Heart left ventricle (tissue), 16 donors: ENCODE measurements around the gene GPC2. TPM values are rescaled to one million over a fixed set of nuclear protein-coding genes. Genes with fewer than 3 reads are reported as not detected.

Experiments
- ATAC-seq, 4 donors: fragments of 200-7000 bp; cut with Tn5 transposase; one replicate each; pipeline ENCODE4 v1.9.1; 2020 to 2022; ENCODE audit warnings: moderate library complexity in 4 of 4, mild to moderate bottlenecking in 3 of 4, moderate number of reproducible peaks in 1 of 4
- DNase-seq, 5 donors: peaks; one replicate each; pipeline ENCODE4 v3.0.0-alpha.2; 2020
- H3K27ac ChIP-seq, 12 donors: fragments of 200-600 bp; sonication (generic) in 4 of 12; one replicate each; pipeline versions ENCODE4 v1.5.0 to v1.8.0; 2016 to 2022; ENCODE audit warnings: mild to moderate bottlenecking in 2 of 12
- H3K27me3 ChIP-seq, 9 donors: fragments of 200-600 bp; sonication (generic) in 2 of 9; one replicate each; pipeline versions ENCODE4 v1.5.1 to v1.8.0; 2016 to 2022; ENCODE audit warnings: mild to moderate bottlenecking in 3 of 9
- H3K36me3 ChIP-seq, 9 donors: fragments of 200-600 bp; sonication (generic) in 2 of 9; one replicate each; pipeline versions ENCODE4 v1.5.0 to v1.8.0; 2018 to 2022; ENCODE audit warnings: mild to moderate bottlenecking in 2 of 9
- H3K4me1 ChIP-seq, 12 donors: fragments of 200-600 bp; sonication (generic) in 4 of 12; one replicate each; pipeline versions ENCODE4 v1.5.0 to v1.8.0; 2016 to 2022; ENCODE audit warnings: mild to moderate bottlenecking in 3 of 12
- H3K4me3 ChIP-seq, 12 donors: fragments of 200-600 bp; sonication (generic) in 4 of 12; one replicate each; pipeline versions ENCODE4 v1.5.0 to v1.8.0; 2017 to 2022; ENCODE audit warnings: mild to moderate bottlenecking in 9 of 12, moderate library complexity in 4 of 12
- H3K9me3 ChIP-seq, 12 donors: fragments of 200-600 bp; sonication (generic) in 4 of 12; one replicate each; pipeline versions ENCODE4 v1.5.0 to v1.8.0; 2016 to 2022; ENCODE audit warnings: mild to moderate bottlenecking in 1 of 12
- CTCF ChIP-seq, 12 donors: fragments of 200-600 bp; sonication (generic) in 4 of 12; IDR thresholded peaks; one replicate each; pipeline versions ENCODE4 v1.5.0 to v1.8.0; 2018 to 2022; ENCODE audit warnings: antibody characterized with exemption in 12 of 12, mild to moderate bottlenecking in 5 of 12
- POLR2A ChIP-seq, 2 donors: fragments of 450-650 bp; IDR thresholded peaks; one replicate each; pipeline ENCODE4 v1.6.1; 2017; ENCODE audit warnings: antibody characterized with exemption in 2 of 2, mild to moderate bottlenecking in 2 of 2, moderate library complexity in 2 of 2
- WGBS, 4 donors: extraction: QIAGEN DNeasy Blood & Tissue Kit in 2 of 4; methylation state at CpG; one replicate each; pipeline versions ENCODE4 v1.1.5 to v1.1.7; 2013 to 2018; 5-methylcytosine and 5-hydroxymethylcytosine counted together
- intact Hi-C, 10 donors: fragments of 100-400 bp; cut with DNase I; formaldehyde crosslinking; loops; one replicate each; pipeline versions ENCODE4 v1.11.1 to v1.14.2; 2022
- polyA plus RNA-seq, 2 donors: library from polyadenylated mRNA; stranded (reverse); fragments of 200-250 nt; gene quantifications; one replicate each; pipeline ENCODE4 v1.2.3, GENCODE V29; 2013
- total RNA-seq, 9 donors: library from RNA; depleted of rRNA in 2 of 9; stranded (reverse); fragments of >200 nt in 2 of 9; fragmentation: NEBNext Ultra II Directional in 3 of 9; extraction: Animal tissue kit (Norgen Biotek cat#: 25700) in 3 of 9; gene quantifications; one replicate each; pipeline versions ENCODE4 v1.1.0 to v1.2.4, GENCODE V29; 2016 to 2023
- donor health status: ischemic (EF 13 %, LVEDD 7.1; RV severe dilation, severe dysfunction).
- donor health status: healthy with polysubstance abuse.
- donor health status: DM: no; HTN: yes; CAD: no.
- donor health status: DM: no; HTN: no; CAD: no.
- donor health status: ischemic (EF 25% LVEDD 6.9; RV normal size, moderate dysfunction).
- donor health status: ischemic (EF 25% LVEDD 5.7; RV mildly dilated, moderate dysfunction).
- donor health status: healthy.
- donor health status: DM: yes; HTN: yes; CAD: no.
- donor health status: ischemic (EF 35%, LVEDD 5.7; RV mildly dilated, moderate dysfunction).
- donor health status: nonischemic (EF 11% LVEDD 7.7; RV severe dilation, severe dysfunction).
- donor health status: DM: yes; HTN: yes; CAD: no.
- donor health status: PGD.
- donor health status: ischemic (EF 29% LVEDD 5.4; RV normal size, mild dysfunction).
- donor health status: nonischemic (EF 23%, LVEDD 6.1; RV moderate dilation, normal function).

GPC2 gene
- total and polyA plus RNA-seq, 11 donors = 0.27 to 1.1 (median 0.50) TPM; not detected in 2

DNA sequence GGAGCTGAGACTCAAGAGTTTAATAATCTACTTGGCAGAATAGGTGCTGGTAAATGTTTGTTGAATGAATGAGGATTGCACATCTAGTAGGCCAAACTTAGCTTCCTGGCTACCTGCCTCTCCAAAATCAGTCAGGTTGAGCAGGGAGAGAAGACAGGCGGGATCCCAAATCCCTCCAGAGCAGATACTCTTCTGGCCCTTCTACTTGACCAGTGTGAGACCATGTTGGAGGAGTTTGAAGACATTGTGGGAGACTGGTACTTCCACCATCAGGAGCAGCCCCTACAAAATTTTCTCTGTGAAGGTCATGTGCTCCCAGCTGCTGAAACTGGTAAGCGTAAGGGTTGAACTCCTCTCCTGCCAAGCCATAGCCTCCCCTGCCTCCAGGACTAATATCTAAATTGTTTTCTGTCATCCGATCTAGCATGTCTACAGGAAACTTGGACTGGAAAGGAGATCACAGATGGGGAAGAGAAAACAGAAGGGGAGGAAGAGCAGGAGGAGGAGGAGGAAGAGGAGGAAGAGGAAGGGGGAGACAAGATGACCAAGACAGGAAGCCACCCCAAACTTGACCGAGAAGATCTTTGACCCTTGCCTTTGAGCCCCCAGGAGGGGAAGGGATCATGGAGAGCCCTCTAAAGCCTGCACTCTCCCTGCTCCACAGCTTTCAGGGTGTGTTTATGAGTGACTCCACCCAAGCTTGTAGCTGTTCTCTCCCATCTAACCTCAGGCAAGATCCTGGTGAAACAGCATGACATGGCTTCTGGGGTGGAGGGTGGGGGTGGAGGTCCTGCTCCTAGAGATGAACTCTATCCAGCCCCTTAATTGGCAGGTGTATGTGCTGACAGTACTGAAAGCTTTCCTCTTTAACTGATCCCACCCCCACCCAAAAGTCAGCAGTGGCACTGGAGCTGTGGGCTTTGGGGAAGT is 52.6 kb downstream of the GPC2 start:
- no peaks in the 10 kb centered on the region for H3K27me3 ChIP-seq
- H3K4me3 ChIP-seq = no peak overlapping the region
- ATAC-seq = no peak
- peaks cover 0 to 4% (median 0%) of the 10 kb centered on the region in 9 donors for H3K36me3 ChIP-seq
- DNase-seq = peak in 2 of 5 donors; percentile 5 to 12
- peaks cover 0 to 45% (median 27%) of the 10 kb centered on the region in 12 donors for H3K4me1 ChIP-seq
- H3K9me3 ChIP-seq = no peaks in the 10 kb centered on the region
- H3K27ac ChIP-seq = peak overlapping the region in 1 of 12 donors; percentile 27
- TF ChIP-seq CTCF (IDR thresholded peaks at IDR 0.05) (no peak), POLR2A (IDR thresholded peaks at IDR 0.05) (no peak)
- intact Hi-C loops = loop anchor here in 8 of 10 donors (5.0 kb wide), 5 partner anchors 32 to 212 kb away; partner anchors contain the start of genes AZGP1 (in 1 of the 8) and COPS6 (in 1 of the 8)
- 66 to 75% (median 72%) methylated on average over 4 of the region's 4 CpGs for WGBS, 4 donors

DNA sequence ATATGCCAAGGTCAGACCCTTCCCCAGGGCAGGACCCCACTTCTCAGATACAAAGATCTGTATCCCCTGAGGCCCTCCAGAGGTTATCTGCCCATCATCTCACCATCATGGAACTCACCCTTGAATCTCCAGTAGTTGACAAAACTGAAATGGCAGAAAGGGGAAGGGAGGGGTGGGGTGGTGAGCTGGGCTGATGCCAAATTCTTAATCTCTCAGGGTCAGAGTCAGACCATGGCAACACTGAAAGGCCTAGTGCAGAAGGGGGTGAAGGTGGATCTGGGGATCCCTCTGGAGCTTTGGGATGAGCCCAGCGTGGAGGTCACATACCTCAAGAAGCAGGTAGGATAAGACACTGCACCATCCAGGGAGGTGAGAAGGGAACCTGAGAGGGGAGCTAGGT is 54.6 kb downstream of the GPC2 start:
- Histone ChIP-seq H3K27ac (no peak overlapping the region), H3K27me3 (no peaks in the 10 kb centered on the region), H3K36me3 (peaks cover 0 to 4% (median 0%) of the 10 kb centered on the region in 9 donors), H3K4me3 (no peak overlapping the region), H3K4me1 (peaks cover 0 to 42% (median 27%) of the 10 kb centered on the region in 12 donors), H3K9me3 (no peaks in the 10 kb centered on the region)
- 88 to 100% (median 93%) methylated on average over 1 of the region's 1 CpG for WGBS, 4 donors
- TF ChIP-seq POLR2A (IDR thresholded peaks at IDR 0.05) (no peak), CTCF (IDR thresholded peaks at IDR 0.05) (no peak)
- intact Hi-C loops = no loop called here
- DNase-seq (peak in 1 of 5 donors; percentile 16), ATAC-seq (no peak)

DNA sequence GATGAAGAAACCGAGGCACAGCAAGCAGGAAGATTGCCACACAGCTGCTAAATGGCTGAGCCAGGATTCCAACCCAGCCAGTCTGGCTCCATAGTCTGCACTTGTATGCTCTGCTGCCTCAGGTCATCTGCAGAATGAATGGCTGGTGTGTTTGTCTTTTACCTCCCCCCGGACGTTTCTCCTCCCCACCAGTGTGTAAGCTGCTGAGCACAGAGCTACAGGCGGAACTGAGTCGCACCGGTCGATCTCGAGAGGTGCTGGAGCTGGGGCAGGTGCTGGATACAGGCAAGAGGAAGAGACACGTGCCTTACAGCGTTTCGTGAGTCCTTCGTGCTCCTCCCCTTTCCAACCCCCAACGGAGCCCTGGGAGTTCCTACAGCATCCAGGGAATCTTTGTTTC is 55.1 kb downstream of the GPC2 start:
- DNase-seq = peak in 1 of 5 donors; percentile 13
- no peak overlapping the region for H3K4me3 ChIP-seq
- no peaks in the 10 kb centered on the region for H3K27me3 ChIP-seq
- intact Hi-C loops = no loop called here
- no peak for ATAC-seq
- H3K27ac ChIP-seq = no peak overlapping the region
- peaks cover 0 to 42% (median 26%) of the 10 kb centered on the region in 12 donors for H3K4me1 ChIP-seq
- H3K9me3 ChIP-seq = no peaks in the 10 kb centered on the region
- TF ChIP-seq POLR2A (IDR thresholded peaks at IDR 0.05) = no peak
- peaks cover 0 to 4% (median 0%) of the 10 kb centered on the region in 9 donors for H3K36me3 ChIP-seq
- 74 to 78% (median 75%) methylated on average over 13 of the region's 13 CpGs for WGBS, 4 donors

DNA sequence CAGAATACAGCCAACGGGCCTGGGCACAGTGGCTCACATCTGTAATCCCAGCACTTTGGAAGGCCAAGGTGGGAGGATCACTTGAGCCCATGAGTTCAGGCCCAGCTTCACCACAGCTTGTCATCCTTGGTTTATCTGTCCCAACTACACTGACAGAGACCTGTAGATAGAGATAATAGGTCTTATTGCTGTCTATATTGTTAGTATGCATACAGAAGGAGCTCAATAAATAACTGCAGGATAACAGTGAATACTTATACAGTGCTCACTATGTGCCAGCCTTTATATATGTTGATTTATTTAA is 56.5 kb downstream of the GPC2 start:
- H3K9me3 ChIP-seq = no peaks in the 10 kb centered on the region
- peak overlapping the region in 6 of 12 donors; percentile 85 to 98 (median 88) for H3K27ac ChIP-seq
- DNase-seq (no peak), ATAC-seq (no peak)
- TF ChIP-seq CTCF (IDR thresholded peaks at IDR 0.05) (no peak), POLR2A (IDR thresholded peaks at IDR 0.05) (no peak)
- 27 to 36% (median 32%) methylated on average over 1 of the region's 1 CpG for WGBS, 4 donors
- peaks cover 0 to 35% (median 18%) of the 10 kb centered on the region in 12 donors for H3K4me1 ChIP-seq
- H3K36me3 ChIP-seq = peaks cover 0 to 4% (median 0%) of the 10 kb centered on the region in 9 donors
- peak overlapping the region in 8 of 12 donors; percentile 62 to 89 (median 80) for H3K4me3 ChIP-seq
- H3K27me3 ChIP-seq = no peaks in the 10 kb centered on the region
- intact Hi-C loops = no loop called here
